Panc1 (cell line): ENCODE measurements around the gene CAVIN1.
A peak's percentile ranks its signal among the peaks of the same experiment; 100 is the strongest.

ENCODE experiments used
- POLR2AphosphoS5 ChIP-seq: IDR thresholded peaks from 2 replicates; pipeline ENCODE4 v1.6.1; 2012; ENCODE audit warnings: mild to moderate bottlenecking, low read depth, low read length, moderate library complexity
- SIN3A ChIP-seq: IDR thresholded peaks from 2 replicates; pipeline ENCODE4 v1.6.1; 2012; ENCODE audit warnings: low read depth, mild to moderate bottlenecking, low read length, moderate library complexity, borderline replicate concordance; ENCODE audit not compliant: insufficient read depth
- TF ChIP-seq, protein P1 (sequence below): fragments of 450-650 bp; IDR thresholded peaks from 2 replicates; pipeline ENCODE4 v1.5.1; 2017; ENCODE audit warnings: mild to moderate bottlenecking
- TF ChIP-seq, protein P2 (sequence below), 2 experiments: IDR thresholded peaks; 2 replicates each; pipeline ENCODE4 v1.6.1; 2011 to 2012; ENCODE audit warnings: low read depth in 2 of 2, control low read depth in 1 of 2, low read length in 1 of 2, mild to moderate bottlenecking in 1 of 2, moderate library complexity in 1 of 2; ENCODE audit not compliant: insufficient read depth in 1 of 2

DNA sequence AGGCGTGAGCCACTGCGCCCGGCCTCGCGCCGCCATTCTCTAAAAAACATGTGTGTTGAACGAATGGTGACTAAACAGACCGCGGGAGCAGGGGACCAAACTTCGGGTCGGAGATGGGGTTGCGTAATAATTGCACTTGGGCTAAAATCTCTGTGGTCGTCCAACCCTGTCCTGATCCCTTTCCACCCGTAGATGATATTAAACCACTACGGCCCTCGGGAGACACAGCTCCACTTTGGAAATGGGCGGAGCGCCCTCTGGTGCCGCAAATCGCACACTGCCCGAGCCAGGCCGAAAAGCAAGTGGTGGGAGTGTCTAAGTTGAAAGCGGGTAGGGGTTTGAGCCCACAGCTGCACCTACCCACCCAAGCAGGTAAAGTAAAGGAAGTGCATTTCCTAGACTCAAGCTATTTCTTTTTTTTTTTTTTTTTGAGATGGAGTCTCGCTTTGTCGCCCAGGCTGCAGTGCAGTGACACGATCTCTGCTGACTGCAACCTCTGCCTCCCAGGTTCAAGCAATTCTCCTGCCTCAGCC is 17.0 kb downstream of the CAVIN1 start:
- TF ChIP-seq, protein P1, sequence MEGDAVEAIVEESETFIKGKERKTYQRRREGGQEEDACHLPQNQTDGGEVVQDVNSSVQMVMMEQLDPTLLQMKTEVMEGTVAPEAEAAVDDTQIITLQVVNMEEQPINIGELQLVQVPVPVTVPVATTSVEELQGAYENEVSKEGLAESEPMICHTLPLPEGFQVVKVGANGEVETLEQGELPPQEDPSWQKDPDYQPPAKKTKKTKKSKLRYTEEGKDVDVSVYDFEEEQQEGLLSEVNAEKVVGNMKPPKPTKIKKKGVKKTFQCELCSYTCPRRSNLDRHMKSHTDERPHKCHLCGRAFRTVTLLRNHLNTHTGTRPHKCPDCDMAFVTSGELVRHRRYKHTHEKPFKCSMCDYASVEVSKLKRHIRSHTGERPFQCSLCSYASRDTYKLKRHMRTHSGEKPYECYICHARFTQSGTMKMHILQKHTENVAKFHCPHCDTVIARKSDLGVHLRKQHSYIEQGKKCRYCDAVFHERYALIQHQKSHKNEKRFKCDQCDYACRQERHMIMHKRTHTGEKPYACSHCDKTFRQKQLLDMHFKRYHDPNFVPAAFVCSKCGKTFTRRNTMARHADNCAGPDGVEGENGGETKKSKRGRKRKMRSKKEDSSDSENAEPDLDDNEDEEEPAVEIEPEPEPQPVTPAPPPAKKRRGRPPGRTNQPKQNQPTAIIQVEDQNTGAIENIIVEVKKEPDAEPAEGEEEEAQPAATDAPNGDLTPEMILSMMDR = peak; percentile 75
- TF ChIP-seq POLR2AphosphoS5 (no peak), SIN3A (no peak)
- TF ChIP-seq, protein P2, sequence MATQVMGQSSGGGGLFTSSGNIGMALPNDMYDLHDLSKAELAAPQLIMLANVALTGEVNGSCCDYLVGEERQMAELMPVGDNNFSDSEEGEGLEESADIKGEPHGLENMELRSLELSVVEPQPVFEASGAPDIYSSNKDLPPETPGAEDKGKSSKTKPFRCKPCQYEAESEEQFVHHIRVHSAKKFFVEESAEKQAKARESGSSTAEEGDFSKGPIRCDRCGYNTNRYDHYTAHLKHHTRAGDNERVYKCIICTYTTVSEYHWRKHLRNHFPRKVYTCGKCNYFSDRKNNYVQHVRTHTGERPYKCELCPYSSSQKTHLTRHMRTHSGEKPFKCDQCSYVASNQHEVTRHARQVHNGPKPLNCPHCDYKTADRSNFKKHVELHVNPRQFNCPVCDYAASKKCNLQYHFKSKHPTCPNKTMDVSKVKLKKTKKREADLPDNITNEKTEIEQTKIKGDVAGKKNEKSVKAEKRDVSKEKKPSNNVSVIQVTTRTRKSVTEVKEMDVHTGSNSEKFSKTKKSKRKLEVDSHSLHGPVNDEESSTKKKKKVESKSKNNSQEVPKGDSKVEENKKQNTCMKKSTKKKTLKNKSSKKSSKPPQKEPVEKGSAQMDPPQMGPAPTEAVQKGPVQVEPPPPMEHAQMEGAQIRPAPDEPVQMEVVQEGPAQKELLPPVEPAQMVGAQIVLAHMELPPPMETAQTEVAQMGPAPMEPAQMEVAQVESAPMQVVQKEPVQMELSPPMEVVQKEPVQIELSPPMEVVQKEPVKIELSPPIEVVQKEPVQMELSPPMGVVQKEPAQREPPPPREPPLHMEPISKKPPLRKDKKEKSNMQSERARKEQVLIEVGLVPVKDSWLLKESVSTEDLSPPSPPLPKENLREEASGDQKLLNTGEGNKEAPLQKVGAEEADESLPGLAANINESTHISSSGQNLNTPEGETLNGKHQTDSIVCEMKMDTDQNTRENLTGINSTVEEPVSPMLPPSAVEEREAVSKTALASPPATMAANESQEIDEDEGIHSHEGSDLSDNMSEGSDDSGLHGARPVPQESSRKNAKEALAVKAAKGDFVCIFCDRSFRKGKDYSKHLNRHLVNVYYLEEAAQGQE (IDR thresholded peaks at IDR 0.05; ENCODE audit: insufficient read depth in 1 of 2, low read depth in 2 of 2, low read length in 1 of 2) = no peak
